OCI-LY1 (cell line): ENCODE measurements around the gene PDZD2.

ENCODE experiments used
- H2AFZ ChIP-seq: fragments of 200-600 bp; sonication (generic), shearing (Covaris generic); 2 replicates; pipeline ENCODE4 v1.6.0; 2014; ENCODE audit warnings: antibody characterized with exemption, mild to moderate bottlenecking, low read length
- H3F3A ChIP-seq: fragments of 200-600 bp; sonication (generic), shearing (Covaris generic); 2 replicates; pipeline ENCODE4 v1.6.0; 2014; ENCODE audit warnings: mild to moderate bottlenecking, antibody characterized with exemption, low read length, moderate library complexity; ENCODE audit not compliant: insufficient read depth
- H3K27ac ChIP-seq: fragments of 200-600 bp; sonication (generic); 2 replicates; pipeline ENCODE4 v1.5.1; 2014; ENCODE audit warnings: low read length, mixed run types, mild to moderate bottlenecking, low read depth; ENCODE audit not compliant: poor library complexity, severe bottlenecking
- H3K27me3 ChIP-seq: fragments of 200-600 bp; sonication (generic); 2 replicates; pipeline ENCODE4 v1.6.0; 2014; ENCODE audit warnings: antibody characterized with exemption, mild to moderate bottlenecking, low read length, moderate library complexity; ENCODE audit not compliant: insufficient read depth
- H3K36me3 ChIP-seq: fragments of 200-600 bp; sonication (generic); 2 replicates; pipeline ENCODE4 v1.6.1; 2014; ENCODE audit warnings: mild to moderate bottlenecking, antibody characterized with exemption, low read length, moderate library complexity, mixed read lengths; ENCODE audit not compliant: insufficient read depth
- H3K4me1 ChIP-seq: fragments of 200-600 bp; sonication (generic); 2 replicates; pipeline ENCODE4 v1.5.1; 2014; ENCODE audit warnings: mild to moderate bottlenecking, low read length, moderate library complexity; ENCODE audit not compliant: insufficient read depth, severe bottlenecking
- H3K4me2 ChIP-seq: fragments of 200-600 bp; sonication (generic), shearing (Covaris generic); 2 replicates; pipeline ENCODE4 v1.6.1; 2014; ENCODE audit warnings: low read length
- H3K4me3 ChIP-seq: fragments of 200-600 bp; sonication (generic); 2 replicates; pipeline ENCODE4 v1.5.1; 2014; ENCODE audit warnings: low read length, low read depth, mild to moderate bottlenecking, mixed read lengths; ENCODE audit not compliant: poor library complexity, severe bottlenecking
- H3K79me2 ChIP-seq: fragments of 200-600 bp; shearing (Covaris generic); 2 replicates; pipeline ENCODE4 v1.6.1; 2016; ENCODE audit warnings: mixed run types, low read length, mixed read lengths; ENCODE audit not compliant: insufficient read depth
- H3K9ac ChIP-seq: fragments of 200-600 bp; sonication (generic), shearing (Covaris generic); 2 replicates; pipeline ENCODE4 v1.6.1; 2014; ENCODE audit warnings: mild to moderate bottlenecking, low read length, mixed read lengths
- H3K9me2 ChIP-seq: fragments of 200-600 bp; sonication (generic), shearing (Covaris generic); 2 replicates; pipeline ENCODE4 v1.6.1; 2014; ENCODE audit warnings: low read depth, mild to moderate bottlenecking, low read length, mixed read lengths
- H3K9me3 ChIP-seq: fragments of 200-600 bp; shearing (Covaris generic); 2 replicates; pipeline ENCODE4 v1.6.1; 2014; ENCODE audit warnings: low read length, mixed read lengths
- H4K20me1 ChIP-seq: fragments of 200-600 bp; sonication (generic), shearing (Covaris generic); 2 replicates; pipeline ENCODE4 v1.6.0; 2016; ENCODE audit warnings: mild to moderate bottlenecking, low read length; ENCODE audit not compliant: insufficient read depth
- CTCF ChIP-seq: fragments of 200-600 bp; sonication (generic), shearing (Covaris generic); IDR thresholded peaks from 2 replicates; pipeline ENCODE4 v1.5.1; 2017; ENCODE audit warnings: mild to moderate bottlenecking, antibody characterized with exemption, low read length, moderate library complexity, mixed read lengths
- EZH2 ChIP-seq: fragments of 200-600 bp; sonication (generic), shearing (Covaris generic); IDR thresholded peaks from 2 replicates; pipeline ENCODE4 v1.8.0; 2017; ENCODE audit warnings: borderline replicate concordance, mixed run types, mild to moderate bottlenecking, antibody characterized with exemption, low read length, moderate library complexity, mixed read lengths

PDZD2 gene

GRCh38 chr5:32082701-32083100 lies 443.8 kb downstream of the PDZD2 start:
- Histone ChIP-seq H3F3A (no peaks in the 10 kb centered on the region), H3K27me3 (no peaks in the 10 kb centered on the region), H3K4me3 (no peak overlapping the region), H3K4me1 (no peaks in the 10 kb centered on the region), H4K20me1 (no peaks in the 10 kb centered on the region), H3K9me3 (no peaks in the 10 kb centered on the region), H2AFZ (no peak overlapping the region), H3K27ac (no peak overlapping the region), H3K9ac (no peak overlapping the region), H3K79me2 (no peaks in the 10 kb centered on the region), H3K9me2 (no peaks in the 10 kb centered on the region), H3K4me2 (no peak overlapping the region), H3K36me3 (peaks cover 13% of the 10 kb centered on the region; the same call in 1 of the 2 replicates)
- TF ChIP-seq EZH2 (no peak), CTCF (no peak)

GRCh38 chr5:32083981-32084430 lies 445.1 kb downstream of the PDZD2 start:
- TF ChIP-seq EZH2 (no peak), CTCF (no peak)
- Histone ChIP-seq H3K79me2 (no peaks in the 10 kb centered on the region), H3K9ac (no peak overlapping the region), H3K27ac (no peak overlapping the region), H2AFZ (no peak overlapping the region), H3K4me3 (no peak overlapping the region), H4K20me1 (no peaks in the 10 kb centered on the region), H3K36me3 (peaks cover 13% of the 10 kb centered on the region; the same call in 1 of the 2 replicates), H3K9me2 (no peaks in the 10 kb centered on the region), H3K27me3 (no peaks in the 10 kb centered on the region), H3K4me1 (no peaks in the 10 kb centered on the region), H3K9me3 (no peaks in the 10 kb centered on the region), H3K4me2 (no peak overlapping the region), H3F3A (no peaks in the 10 kb centered on the region)

- TF ChIP-seq EZH2 (no peak), CTCF (no peak)
- Histone ChIP-seq H3F3A (no peaks in the 10 kb centered on the region), H3K4me3 (no peak overlapping the region), H3K36me3 (peaks cover 8% of the 10 kb centered on the region; the same call in 1 of the 2 replicates), H3K9ac (no peak overlapping the region), H3K9me3 (no peaks in the 10 kb centered on the region), H3K79me2 (no peaks in the 10 kb centered on the region), H2AFZ (no peak overlapping the region), H4K20me1 (no peaks in the 10 kb centered on the region), H3K9me2 (no peaks in the 10 kb centered on the region), H3K27ac (no peak overlapping the region), H3K4me2 (no peak overlapping the region), H3K4me1 (no peaks in the 10 kb centered on the region), H3K27me3 (no peaks in the 10 kb centered on the region)
These were observed 448.5 kb downstream of the PDZD2 start for GRCh38 chr5:32087086-32088082.
